ENCODE measurements around the gene LRRC15.

The LRRC15 gene

GRCh38 chr3:194314388-194315068 lies 55.0 kb downstream of the LRRC15 start:
- no peak for DNase-seq

- DNase-seq: no peak
Observed at GRCh38 chr3:194313560-194314387, 55.8 kb downstream of the LRRC15 start.

- DNase-seq: no peak
Observed at GRCh38 chr3:194312743-194313281, 56.7 kb downstream of the LRRC15 start.

GRCh38 chr3:194312186-194312742 lies 57.3 kb downstream of the LRRC15 start:
- no peak for DNase-seq

- no peak for DNase-seq
Observed at GRCh38 chr3:194311000-194311399, 58.5 kb downstream of the LRRC15 start.

- no peak for DNase-seq
Observed at GRCh38 chr3:194310060-194310835, 59.3 kb downstream of the LRRC15 start.

GRCh38 chr3:194308601-194309449 lies 60.7 kb downstream of the LRRC15 start:
- DNase-seq: no peak

GRCh38 chr3:194307849-194308248 lies 61.7 kb downstream of the LRRC15 start:
- no peak for DNase-seq

- DNase-seq: no peak
Observed at GRCh38 chr3:194306771-194307640, 62.5 kb downstream of the LRRC15 start.

- no peak for DNase-seq
Observed at GRCh38 chr3:194306109-194306686, 63.3 kb downstream of the LRRC15 start.

GRCh38 chr3:194305356-194306108 lies 64.0 kb downstream of the LRRC15 start:
- DNase-seq: no peak

Measured in hippocampal formation (tissue), 2 donors.